Right atrium auricular region (tissue), 2 donors: ENCODE data around the gene DLL4. TPM values are rescaled to one million over a fixed set of nuclear protein-coding genes. Genes with fewer than 3 reads are reported as not detected.
"Not testable (repeated sequence)": the region's sequence is repeated elsewhere in the genome, so short reads cannot be mapped to it uniquely, and the experiment has no call there.

Experiments used
- DNase-seq: peaks from one replicate; pipeline ENCODE4 v3.0.0-alpha.2; 2019; ENCODE audit warnings: low spot score
- H3K27ac ChIP-seq, 2 donors: fragments of 200-600 bp; sonication (generic); 1 replicate in 1 of 2; 2 replicates in 1 of 2; pipeline ENCODE4 v1.5.1; 2016 to 2019
- H3K27me3 ChIP-seq, 2 donors: fragments of 200-600 bp; sonication (generic); one replicate each; pipeline versions ENCODE4 v1.5.1 to v1.6.0; 2017 to 2019
- H3K36me3 ChIP-seq: fragments of 200-600 bp; sonication (generic); one replicate; pipeline ENCODE4 v1.5.1; 2016
- H3K4me1 ChIP-seq, 2 donors: fragments of 200-600 bp; sonication (generic); one replicate each; pipeline versions ENCODE4 v1.5.1 to v1.6.0; 2017 to 2019
- H3K4me3 ChIP-seq, 2 donors: fragments of 200-600 bp; sonication (generic); 1 replicate in 1 of 2; 2 replicates in 1 of 2; pipeline ENCODE4 v1.5.1; 2017 to 2019; ENCODE audit warnings: mild to moderate bottlenecking in 1 of 2, moderate library complexity in 1 of 2
- H3K9me3 ChIP-seq, 2 donors: fragments of 200-600 bp; sonication (generic); one replicate each; pipeline ENCODE4 v1.5.1; 2019
- total RNA-seq, 2 donors: library from RNA; depleted of rRNA; stranded (reverse); fragments of >200 nt; gene quantifications; one replicate each; pipeline ENCODE4 v1.1.0, GENCODE V29; 2016
- TF ChIP-seq, protein P1 (sequence below), 2 donors: fragments of 200-600 bp; sonication (generic); IDR thresholded peaks; one replicate each; pipeline ENCODE4 v1.5.1; 2019; ENCODE audit warnings: antibody characterized with exemption in 2 of 2

The DLL4 gene
- total RNA-seq, 2 donors from 2014 or later = 7.5 to 9.8 TPM

- no peak overlapping the region for H3K27ac ChIP-seq
- peaks cover 0 to 24% of the 10 kb centered on the region in 2 donors for H3K4me1 ChIP-seq
- no peaks in the 10 kb centered on the region for H3K36me3 ChIP-seq
- no peaks in the 10 kb centered on the region for H3K27me3 ChIP-seq
- H3K9me3 ChIP-seq = no peaks in the 10 kb centered on the region
- DNase-seq = no peak
- TF ChIP-seq, protein P1, sequence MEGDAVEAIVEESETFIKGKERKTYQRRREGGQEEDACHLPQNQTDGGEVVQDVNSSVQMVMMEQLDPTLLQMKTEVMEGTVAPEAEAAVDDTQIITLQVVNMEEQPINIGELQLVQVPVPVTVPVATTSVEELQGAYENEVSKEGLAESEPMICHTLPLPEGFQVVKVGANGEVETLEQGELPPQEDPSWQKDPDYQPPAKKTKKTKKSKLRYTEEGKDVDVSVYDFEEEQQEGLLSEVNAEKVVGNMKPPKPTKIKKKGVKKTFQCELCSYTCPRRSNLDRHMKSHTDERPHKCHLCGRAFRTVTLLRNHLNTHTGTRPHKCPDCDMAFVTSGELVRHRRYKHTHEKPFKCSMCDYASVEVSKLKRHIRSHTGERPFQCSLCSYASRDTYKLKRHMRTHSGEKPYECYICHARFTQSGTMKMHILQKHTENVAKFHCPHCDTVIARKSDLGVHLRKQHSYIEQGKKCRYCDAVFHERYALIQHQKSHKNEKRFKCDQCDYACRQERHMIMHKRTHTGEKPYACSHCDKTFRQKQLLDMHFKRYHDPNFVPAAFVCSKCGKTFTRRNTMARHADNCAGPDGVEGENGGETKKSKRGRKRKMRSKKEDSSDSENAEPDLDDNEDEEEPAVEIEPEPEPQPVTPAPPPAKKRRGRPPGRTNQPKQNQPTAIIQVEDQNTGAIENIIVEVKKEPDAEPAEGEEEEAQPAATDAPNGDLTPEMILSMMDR (IDR thresholded peaks at IDR 0.05) = no peak
- H3K4me3 ChIP-seq = no peak overlapping the region
These were observed 30.4 kb downstream of the DLL4 start for GRCh38 chr15:40959331-40960141.

DNA sequence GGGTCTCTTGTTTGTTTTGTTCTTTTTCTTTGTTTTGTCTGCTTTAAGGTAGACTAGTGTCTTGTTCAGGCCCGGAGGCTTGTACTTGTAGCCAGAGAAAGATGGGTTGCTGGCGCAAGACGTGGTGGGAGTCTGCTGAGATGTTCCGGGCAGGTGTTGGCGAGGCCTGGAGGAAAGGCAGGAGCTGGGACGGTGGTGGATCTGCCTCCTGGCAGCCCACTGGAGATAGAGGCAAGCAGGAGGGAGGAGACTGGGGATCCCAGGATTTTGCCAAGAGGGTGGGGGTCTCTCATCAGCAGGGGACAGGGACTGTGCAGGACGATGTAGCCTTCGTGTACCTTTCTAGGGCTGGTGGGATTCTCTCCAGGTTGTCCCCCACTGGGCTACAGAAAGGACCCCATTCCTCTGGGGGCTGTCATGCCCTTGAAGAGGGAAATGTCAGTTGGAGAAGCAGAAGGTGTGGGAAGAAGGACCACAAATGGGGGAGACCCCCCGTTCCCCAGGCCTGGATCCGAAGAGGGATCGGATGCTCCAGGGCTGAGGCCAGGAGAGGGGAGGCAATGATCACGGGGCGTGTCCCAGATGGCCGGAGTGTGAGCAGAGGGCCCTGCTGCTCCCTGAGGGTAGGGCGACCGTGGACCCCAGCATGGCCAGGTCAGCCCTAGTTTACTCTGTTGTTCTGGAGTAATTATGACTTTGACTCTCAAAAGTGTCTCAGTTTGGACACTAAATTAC lies 31.2 kb downstream of the DLL4 start:
- Histone ChIP-seq H3K9me3 (no peaks in the 10 kb centered on the region), H3K4me1 (peaks cover 0 to 24% of the 10 kb centered on the region in 2 donors), H3K27ac (no peak overlapping the region), H3K27me3 (no peaks in the 10 kb centered on the region), H3K4me3 (no peak overlapping the region), H3K36me3 (no peaks in the 10 kb centered on the region)
- TF ChIP-seq, protein P1 (IDR thresholded peaks at IDR 0.05) = no peak
- no peak for DNase-seq

DNA sequence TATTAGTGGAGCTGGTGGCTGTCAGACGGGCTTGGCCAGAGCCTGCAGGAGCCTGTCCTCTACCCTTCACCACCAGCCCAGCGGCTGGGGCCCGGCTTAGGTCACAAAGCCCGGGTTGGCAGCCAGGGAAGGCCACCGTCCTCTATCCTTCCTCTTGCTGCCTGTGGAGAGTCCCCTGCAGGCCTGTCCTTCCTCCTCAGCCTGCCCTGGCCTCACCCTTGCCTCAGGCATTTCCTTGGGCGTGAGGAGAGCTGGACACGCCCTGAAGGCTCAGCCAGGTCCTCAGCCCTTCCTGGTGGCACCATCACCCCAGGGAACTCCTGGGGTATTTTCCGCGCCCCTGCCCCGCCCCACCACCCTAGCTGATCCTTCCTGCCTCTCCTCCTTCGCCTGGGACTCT lies 31.8 kb downstream of the DLL4 start:
- Histone ChIP-seq H3K4me3 (no peak overlapping the region), H3K27ac (no peak overlapping the region), H3K27me3 (no peaks in the 10 kb centered on the region), H3K4me1 (peaks cover 0 to 22% of the 10 kb centered on the region in 2 donors), H3K9me3 (no peaks in the 10 kb centered on the region), H3K36me3 (no peaks in the 10 kb centered on the region)
- TF ChIP-seq, protein P1 (IDR thresholded peaks at IDR 0.05) = no peak
- DNase-seq = no peak

DNA sequence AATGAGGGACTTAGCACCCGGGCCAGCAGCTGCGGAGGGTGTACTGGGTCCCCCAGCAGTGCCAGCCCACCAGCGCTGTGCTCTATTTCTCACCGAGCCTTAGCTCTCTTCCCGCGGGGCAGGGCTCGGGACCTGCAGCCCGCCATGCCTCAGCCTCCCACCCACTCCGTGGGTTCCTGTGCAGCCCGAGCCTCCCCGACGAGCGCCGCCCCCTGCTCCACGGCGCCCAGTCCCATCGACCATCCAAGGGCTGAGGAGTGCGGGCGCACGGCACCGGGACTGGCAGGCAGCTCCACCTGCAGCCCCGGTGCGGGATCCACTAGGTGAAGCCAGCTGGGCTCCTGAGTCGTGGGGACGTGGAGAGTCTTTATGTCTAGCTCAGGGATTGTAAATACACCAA lies 32.6 kb downstream of the DLL4 start:
- not testable (repeated sequence) for H3K9me3 ChIP-seq, H3K27me3 ChIP-seq, H3K4me3 ChIP-seq, H3K27ac ChIP-seq, H3K36me3 ChIP-seq, DNase-seq
- H3K4me1 ChIP-seq = peaks cover 0 to 19% of the 10 kb centered on the region in 2 donors

GRCh38 chr15:40962317-40962716 lies 33.2 kb downstream of the DLL4 start:
- H3K4me1 ChIP-seq = peaks cover 0 to 13% of the 10 kb centered on the region in 2 donors
- not testable (repeated sequence) for H3K36me3 ChIP-seq, H3K27me3 ChIP-seq, H3K27ac ChIP-seq, H3K4me3 ChIP-seq, H3K9me3 ChIP-seq, DNase-seq

GRCh38 chr15:40963201-40963600 lies 34.1 kb downstream of the DLL4 start:
- peaks cover 0 to 8% of the 10 kb centered on the region in 2 donors for H3K4me1 ChIP-seq
- H3K36me3 ChIP-seq = no peaks in the 10 kb centered on the region
- H3K27ac ChIP-seq = no peak overlapping the region
- H3K27me3 ChIP-seq = no peaks in the 10 kb centered on the region
- DNase-seq = no peak
- H3K4me3 ChIP-seq = no peak overlapping the region
- TF ChIP-seq, protein P1 (IDR thresholded peaks at IDR 0.05) = no peak
- H3K9me3 ChIP-seq = no peaks in the 10 kb centered on the region
